Esophagus muscularis mucosa (tissue), 3 donors: ENCODE measurements around the gene TANC1.

Experiments used
- EP300 ChIP-seq: sonication (generic); formaldehyde crosslinking; IDR thresholded peaks from one replicate; pipeline ENCODE4 v1.6.1; 2017; ENCODE audit warnings: antibody characterized with exemption
- POLR2AphosphoS5 ChIP-seq, 2 donors: sonication (generic); formaldehyde crosslinking; IDR thresholded peaks; one replicate each; pipeline ENCODE4 v1.6.1; 2017; ENCODE audit warnings: antibody characterized with exemption in 2 of 2

DNA sequence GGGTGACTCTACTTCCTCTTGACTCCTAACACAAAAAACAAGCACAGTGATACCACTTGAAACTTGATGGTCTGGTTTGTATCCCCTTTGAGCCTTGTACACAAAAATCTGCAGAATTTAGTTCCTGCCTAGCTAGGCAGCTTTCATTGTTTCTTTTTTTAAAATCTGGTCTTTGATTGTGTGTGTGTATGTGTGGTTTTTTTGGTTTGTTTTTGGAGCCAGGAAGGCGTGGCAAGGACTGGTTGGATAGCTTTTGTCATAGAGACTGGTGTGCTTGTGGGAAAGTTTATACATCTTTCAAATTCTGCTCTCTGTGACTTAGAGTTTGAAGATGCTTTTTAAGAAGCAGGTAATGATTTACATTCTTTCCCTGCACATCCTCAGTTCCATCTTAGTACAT lies 127.4 kb downstream of the TANC1 start:
- TF ChIP-seq POLR2AphosphoS5 (IDR thresholded peaks at IDR 0.05) (no peak), EP300 (no peak)
